GM18526 (cell line): ENCODE measurements around the gene KAT6B.

Experiments
- POLR2A ChIP-seq: IDR thresholded peaks from 3 replicates; pipeline ENCODE4 v1.6.1; 2011; ENCODE audit not compliant: insufficient read length; ENCODE audit errors: extremely low read depth

The KAT6B gene

DNA sequence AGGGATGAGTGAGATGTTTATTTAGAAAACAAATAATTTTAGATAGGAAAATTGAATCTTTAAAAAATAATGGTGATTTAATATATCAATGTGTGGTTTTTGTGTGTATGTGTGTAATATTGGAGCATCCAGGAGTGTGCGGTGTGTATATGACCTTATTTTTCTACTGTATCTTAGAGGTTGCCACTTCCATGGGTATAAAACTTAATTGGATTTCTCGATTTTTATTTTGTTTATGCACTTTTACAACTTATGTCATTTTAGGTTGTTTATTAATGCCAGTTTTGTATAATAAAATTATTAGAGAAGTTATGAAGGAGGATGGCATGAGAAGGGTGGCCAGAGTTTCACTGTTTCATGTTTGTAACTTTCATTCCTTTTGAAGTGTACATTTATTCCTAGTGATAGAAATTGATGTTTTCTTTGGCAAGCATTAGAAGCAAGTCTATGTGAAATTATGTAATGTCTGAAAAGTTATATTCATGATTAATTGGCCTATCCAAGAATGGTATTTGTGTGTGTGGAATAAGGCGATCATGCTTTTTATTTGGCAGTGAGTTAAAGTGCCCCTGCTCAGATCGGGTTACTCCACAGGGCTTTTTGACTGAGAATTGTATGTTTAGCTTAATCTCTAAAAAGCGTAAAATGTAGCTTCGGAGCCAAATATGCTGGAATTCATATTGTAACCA is 110.3 kb downstream of the KAT6B start:
- no peak for TF ChIP-seq POLR2A

DNA sequence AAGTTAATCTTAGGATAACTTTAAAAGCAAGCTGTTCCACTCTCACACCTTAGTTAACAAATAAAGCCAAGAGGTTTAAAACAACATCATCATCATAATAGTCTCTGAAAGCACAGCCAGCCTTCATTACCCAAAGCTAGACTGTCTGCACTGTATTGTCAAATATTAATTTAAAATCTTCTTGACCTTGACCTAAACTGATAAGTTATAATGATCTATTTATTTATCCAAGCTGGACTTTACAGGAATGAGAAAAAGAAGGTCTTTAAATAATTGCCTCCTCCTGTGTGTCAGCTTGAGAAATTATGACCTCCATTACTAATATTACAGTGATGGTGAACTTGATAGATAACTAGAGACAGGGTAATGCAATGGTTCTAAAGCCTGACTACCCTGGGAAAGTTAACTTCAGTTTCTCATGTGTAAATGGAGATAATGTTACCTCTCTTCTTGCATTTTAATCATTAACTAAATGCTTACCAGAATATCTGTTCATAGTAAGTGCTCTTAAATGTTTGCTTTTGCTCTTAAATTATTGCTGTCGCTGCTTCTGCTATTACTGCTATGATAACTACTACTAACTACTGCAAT is 111.0 kb downstream of the KAT6B start:
- TF ChIP-seq POLR2A = no peak

DNA sequence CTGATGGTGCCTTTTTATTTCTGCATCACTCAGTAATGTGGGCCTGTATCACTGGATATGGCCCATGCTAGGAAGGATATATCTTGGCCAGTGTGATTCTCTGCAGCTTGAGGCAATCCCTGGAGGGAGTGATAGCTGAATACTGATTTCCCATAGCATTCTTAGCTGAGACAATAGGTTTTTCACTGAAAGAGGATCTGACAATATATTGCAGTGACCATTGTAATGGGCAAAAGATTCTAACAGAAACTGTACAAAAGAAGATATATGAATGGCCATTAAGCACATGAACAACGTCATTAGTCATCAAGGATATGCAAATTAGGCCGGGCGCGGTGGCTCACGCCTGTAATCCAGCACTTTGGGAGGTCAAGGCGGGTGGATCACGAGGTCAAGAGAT is 117.8 kb downstream of the KAT6B start:
- TF ChIP-seq POLR2A = no peak

DNA sequence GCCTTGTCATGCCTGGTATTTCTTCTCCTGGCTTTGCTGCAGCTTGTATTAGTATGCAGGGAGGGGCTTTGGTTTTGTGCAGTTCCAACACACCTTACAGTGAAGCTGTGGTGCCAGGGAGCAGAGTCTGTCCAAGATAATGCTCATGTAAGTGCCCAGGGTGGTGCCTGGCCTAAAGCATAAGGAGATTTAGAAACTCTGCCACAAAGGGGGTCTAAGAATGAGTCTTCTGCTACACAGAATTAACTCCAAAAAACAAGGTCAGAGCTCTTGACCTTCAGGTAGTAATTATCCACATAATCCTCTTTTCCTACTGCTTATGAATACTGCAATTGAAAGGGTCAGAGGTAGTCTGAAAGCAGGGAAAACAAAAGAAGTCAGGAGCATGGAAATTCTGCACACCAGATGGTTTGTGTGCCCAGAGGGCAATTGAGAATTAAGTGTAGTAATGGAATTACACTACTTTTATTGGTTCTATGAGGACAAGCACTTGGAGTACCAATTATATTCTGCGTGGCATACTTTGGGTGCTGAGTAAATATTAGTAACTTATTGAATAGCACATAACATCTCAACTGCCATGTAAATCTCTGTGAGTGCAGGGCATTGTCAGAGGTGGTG is 121.5 kb downstream of the KAT6B start:
- no peak for TF ChIP-seq POLR2A

DNA sequence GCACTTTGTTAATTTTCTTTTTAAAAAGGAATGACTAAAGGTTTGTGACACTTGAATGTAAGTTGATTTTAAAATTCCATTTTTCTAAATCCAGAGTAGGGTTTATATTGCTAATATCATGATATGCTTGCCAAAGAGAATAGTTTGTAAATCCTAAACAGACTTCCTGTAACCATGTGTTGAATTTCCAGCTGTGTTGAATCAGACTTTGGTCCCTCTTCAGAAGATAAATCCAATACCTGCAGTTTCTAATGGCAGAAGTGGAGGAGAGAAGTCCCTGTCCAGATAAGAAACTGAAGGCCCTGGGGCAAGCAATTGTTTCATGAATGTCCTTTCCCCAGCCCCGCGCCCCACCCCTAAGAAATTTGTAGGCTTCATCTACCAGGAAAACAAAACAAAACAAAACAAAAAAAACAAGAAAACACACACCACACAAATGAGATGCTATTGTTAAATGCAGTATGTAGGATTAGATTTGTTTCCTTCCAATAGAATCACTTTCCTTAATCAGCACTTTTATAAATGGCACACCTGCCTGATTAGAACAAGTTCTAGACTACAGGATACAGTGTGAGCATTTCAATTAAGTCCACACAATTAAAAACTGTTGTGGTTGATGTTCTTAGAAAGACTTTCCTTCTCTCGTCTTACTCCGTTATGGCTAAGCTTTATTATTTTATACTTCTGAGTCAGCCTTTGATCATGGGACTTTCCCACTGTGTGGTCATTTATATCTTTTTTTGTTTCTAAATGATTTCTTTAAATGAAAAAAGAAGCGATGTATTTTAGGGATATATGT is 122.8 kb downstream of the KAT6B start:
- no peak for TF ChIP-seq POLR2A

DNA sequence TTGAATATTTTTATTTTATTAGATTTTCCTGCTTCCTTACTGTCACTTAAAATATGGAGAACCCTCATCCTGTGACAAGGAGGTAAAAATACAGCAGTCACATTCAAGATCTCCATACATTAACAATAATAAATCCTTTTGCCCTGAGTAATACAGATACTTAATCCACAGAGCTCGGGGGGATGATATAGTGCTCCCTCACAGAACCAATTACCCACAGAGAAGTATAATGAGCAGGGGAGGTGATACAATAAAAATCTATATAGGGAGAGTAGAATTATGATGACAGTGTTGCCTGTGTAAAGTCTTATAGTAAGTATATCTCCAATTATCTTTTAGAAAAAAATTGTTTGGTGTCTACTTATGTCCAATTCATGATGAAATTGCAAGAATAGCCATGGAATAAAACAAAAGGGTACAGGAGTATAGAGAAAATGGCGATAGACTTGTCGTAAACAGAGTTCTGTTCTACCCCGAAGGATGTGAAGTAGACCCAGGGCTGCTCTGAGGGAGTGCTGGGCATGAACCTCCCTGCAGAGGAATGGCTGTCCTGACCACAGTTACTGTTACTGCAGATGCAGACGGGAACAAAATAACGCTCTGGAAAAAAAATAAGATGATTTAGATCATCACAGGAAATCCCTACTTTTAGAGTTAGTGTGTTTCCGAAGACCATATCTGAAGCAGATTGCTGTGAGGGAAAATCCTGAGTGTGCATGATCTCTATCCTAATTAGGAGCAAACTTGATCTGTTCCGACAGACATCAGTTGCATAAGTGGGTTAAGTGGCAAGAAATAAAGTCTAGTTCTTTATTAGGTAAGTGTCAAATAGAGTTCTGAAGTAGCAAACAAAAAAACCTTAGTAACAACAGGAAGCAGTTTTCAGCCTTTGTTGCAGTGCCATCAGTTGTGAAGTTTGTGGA is 123.7 kb downstream of the KAT6B start:
- TF ChIP-seq POLR2A = no peak

DNA sequence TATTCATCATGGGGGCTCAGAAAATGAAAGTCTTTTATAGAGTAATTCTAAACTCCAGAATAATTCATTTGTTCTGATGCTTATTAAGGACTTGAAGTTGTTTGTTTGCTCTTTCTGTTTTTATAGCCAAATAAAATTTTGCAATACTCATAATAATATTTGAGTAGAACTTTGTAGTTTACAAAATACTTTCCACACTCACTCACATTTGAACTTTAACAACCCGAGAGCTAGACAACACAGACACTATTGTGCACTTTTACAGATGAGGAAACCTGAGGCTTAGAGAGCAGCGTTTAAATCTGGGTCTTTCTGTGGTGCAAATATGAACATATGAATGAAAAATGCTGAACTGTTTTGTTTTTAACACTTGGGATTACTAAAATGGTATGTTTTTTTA is 126.8 kb downstream of the KAT6B start:
- no peak for TF ChIP-seq POLR2A

DNA sequence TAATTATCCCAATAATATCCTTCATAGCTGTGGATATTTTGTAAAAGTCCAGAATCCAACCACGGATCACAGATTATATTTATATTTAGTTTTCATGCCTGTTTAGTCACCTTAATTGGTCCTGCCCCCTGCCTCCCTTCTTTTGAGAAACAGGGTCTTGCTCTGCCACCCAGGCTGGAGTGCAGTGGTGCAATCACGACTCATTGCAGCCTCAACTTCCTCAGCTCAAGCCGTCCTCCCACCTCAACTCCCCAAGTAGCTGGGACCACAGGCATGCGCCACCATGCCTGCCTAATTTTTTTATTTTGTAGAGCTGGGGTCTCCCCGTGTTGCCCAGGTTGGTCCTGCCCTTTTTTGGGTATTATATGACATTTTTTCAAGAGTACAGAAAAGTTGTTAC is 129.4 kb downstream of the KAT6B start:
- TF ChIP-seq POLR2A = no peak

DNA sequence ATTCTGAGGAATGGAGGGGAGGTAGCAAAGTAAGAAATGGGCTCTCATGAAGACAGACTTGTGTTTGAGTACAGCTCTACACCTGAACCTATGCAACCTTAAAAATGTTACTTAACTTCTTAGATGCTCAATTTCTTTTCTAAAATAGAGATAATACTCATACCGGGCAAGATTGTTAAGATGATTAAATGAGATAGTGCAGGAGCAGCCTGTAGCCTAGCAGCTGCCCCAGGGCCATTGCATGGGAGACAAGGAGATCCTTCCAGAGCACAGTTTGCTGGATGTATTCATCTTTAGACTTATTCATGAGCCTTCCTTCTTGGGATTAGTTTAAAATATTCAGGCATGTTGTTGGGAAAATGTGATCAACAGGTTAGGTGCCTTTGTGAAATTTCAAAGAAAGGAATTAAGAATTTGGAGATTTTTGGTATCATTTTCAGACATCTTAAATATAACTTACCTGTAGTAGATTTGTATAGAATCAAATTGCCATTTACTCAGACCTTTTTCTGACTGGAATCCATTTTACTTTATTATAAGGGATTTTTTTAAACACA is 130.2 kb downstream of the KAT6B start:
- TF ChIP-seq POLR2A = no peak

DNA sequence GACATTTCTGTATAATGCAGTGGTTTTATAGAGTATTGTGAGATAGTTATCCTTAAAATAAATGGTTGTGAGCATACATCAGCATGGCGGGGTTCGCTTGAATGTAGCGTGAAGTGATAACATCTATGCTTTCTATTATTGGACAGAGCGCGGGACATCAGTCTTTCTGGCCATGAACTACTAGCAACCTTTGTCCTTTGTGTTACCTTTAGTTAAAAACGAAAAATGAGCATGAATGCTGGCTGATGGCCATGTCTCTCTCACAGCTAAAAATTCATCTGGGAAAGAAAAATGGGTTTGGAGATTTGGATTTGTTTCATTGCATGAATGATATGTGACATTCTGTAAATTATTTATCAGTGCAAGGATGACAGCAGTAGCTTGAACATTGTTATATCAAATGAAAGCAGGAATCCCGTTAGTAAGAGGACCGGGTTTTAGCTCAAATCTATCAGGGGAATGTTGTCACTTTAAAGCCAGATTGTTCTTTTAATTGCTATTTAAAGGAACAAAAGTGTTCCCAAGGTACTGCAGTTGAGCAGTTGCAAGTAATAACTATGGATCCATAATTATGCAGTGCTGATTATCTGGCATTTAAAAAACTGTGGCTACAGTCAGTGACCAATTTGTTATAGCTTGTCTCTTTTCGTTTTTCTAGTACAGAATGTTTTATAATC is 131.0 kb downstream of the KAT6B start:
- TF ChIP-seq POLR2A = no peak

DNA sequence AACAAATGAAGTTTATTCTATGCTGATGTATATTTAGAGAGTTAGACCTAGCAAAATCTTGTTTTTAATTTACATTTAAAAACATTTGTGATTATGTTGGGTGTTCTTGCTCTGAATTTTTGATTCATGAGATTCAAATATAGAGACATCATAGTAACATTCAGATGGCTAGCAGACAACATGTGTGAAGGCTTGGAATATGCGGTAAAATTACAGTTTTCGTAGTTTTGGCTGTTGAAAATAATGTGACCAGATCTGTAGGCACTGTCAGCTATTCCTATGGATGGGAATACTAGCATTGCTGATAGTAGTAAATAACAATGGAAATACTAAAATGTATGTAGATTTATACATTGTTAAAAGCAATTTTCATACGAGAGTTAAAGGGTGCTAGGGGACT is 131.9 kb downstream of the KAT6B start:
- TF ChIP-seq POLR2A = no peak

DNA sequence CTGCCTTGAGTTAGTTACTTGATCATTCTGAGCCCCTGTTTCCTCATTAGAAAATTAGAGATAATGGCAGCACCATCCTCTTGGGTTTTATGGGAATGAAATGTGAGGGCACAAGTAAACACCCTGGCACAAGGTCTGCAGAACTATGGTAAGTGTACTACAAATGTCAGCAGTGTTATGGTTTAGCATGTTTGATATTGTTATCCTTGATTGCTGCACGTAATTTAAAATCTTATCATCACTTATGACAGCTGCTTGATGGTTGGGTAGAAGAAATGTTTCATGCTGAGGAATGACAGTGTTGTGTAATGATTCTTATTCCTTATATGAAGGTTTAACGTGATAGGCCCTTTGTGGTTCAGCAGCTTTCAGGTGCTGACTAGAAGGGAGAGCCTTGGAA is 134.3 kb downstream of the KAT6B start:
- no peak for TF ChIP-seq POLR2A

DNA sequence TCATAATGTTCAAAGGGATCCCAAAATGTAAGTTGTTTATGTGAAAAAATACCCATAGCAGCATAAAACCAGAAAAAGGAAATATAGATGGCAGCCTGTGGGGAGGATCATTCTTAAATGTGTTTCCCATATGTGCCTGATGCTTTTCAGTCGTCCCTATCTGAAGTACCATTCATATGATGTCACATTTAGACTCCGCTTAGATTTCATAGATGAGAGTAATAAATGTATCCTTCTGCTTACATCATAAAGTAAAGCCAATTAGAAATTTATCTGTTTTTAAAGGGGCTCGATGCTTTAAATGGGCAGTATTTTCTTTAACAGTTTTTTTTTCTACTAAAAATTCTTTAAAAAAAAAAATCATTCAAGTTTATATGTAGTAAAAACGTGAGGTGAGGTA is 136.1 kb downstream of the KAT6B start:
- no peak for TF ChIP-seq POLR2A

DNA sequence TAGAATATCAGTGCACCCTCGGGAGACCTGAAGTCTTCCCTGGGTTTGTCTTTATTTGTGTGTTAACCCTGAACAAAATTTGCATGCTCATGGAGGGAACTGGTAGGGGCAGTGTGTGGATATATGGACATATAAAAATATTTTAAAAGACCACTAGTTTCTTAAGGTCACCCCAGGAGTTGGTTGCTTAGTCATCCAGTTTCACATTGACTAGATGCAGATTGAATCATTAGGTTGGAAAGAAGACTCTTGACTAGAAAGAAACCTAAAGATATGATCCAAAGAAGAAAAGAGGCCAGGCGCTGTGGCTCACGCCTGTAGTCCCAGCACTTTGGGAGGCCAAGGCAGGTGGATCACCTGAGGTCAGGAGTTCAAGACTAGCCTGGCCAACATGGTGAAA is 137.1 kb downstream of the KAT6B start:
- no peak for TF ChIP-seq POLR2A

DNA sequence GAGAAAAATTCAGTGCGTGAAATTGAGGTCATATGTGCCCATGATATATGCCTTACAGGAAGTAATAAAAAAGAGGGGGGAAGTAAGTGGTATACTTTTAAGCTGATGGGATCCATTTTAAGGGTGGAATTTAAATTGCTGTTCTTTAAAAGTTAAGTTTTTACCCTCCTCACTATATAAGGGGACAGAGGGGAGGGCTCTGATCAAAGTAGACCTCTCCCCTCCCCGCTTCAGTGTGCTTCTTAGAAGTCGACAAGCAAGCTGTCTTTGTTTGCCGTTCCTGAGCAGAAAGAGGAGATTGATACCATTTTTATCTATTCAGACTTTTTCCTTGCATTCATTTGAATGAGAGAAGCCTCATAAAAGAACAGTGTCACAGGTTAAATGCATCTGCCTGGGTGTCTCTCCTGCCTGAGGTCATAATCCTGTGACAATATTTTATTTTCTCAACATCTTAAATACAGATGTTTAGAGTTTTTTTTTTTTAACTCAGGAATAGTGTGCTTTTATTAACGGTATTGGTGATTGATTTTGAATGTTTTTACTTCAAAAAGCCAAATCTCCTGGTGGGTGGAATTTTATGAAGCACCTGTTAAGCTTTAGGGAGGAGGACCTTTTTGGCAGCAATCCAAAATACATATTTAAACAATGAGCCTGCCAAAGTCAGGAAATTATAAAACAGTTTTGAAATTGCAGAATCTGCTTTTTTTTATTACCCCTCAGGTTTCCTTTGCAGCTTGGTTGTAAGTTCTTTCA is 141.7 kb downstream of the KAT6B start:
- TF ChIP-seq POLR2A = no peak
